Measurements from ENCODE around the gene DPP3.

The DPP3 gene

DNA sequence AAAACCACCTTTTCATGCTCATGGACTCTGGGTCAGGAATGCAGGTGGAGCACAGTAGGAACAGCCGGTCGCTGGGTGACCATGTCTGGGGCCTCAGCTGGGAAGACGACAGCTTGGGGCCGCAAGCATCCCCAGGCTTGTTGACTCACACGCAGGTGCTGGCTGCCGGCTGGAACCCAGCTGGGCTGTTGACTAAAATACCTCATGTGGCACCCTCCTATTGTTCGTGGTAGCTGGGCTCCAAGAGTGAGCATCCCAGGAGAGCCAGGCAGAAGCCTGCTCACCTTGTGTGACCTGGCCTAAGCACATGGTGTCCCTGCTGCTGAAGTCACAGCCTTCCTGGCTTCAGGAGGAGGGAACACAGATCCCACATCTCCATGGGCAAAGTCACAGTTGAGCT, 9.4 kb downstream of the DPP3 start:
- H3K4me3 ChIP-seq (replicated peaks; ENCODE audit: low read depth, low read length), result no peak overlapping the region
- no peak for TF ChIP-seq CTCF (IDR thresholded peaks at IDR 0.05; ENCODE audit: insufficient read depth, low read length, poor library complexity, severe bottlenecking)
- H3K27me3 ChIP-seq (replicated peaks; ENCODE audit: control insufficient read depth, insufficient read depth, low read length), result no peaks in the 10 kb centered on the region
- DNase-seq (ENCODE audit: extremely low read depth, insufficient read length), result no peak
- peaks cover 49% of the 10 kb centered on the region for H3K36me3 ChIP-seq (ENCODE audit: control insufficient read depth, insufficient read depth, low read length)

- no peak for DNase-seq (ENCODE audit: extremely low read depth, insufficient read length)
- Histone ChIP-seq H3K36me3 (ENCODE audit: control insufficient read depth, insufficient read depth, low read length) (peaks cover 46% of the 10 kb centered on the region), H3K27me3 (replicated peaks; ENCODE audit: control insufficient read depth, insufficient read depth, low read length) (no peaks in the 10 kb centered on the region), H3K4me3 (replicated peaks; ENCODE audit: low read depth, low read length) (no peak overlapping the region)
- TF ChIP-seq CTCF (IDR thresholded peaks at IDR 0.05; ENCODE audit: insufficient read depth, low read length, poor library complexity, severe bottlenecking), result peak; percentile 34
These were observed 11.2 kb downstream of the DPP3 start for GRCh38 chr11:66491315-66491935.

DNA sequence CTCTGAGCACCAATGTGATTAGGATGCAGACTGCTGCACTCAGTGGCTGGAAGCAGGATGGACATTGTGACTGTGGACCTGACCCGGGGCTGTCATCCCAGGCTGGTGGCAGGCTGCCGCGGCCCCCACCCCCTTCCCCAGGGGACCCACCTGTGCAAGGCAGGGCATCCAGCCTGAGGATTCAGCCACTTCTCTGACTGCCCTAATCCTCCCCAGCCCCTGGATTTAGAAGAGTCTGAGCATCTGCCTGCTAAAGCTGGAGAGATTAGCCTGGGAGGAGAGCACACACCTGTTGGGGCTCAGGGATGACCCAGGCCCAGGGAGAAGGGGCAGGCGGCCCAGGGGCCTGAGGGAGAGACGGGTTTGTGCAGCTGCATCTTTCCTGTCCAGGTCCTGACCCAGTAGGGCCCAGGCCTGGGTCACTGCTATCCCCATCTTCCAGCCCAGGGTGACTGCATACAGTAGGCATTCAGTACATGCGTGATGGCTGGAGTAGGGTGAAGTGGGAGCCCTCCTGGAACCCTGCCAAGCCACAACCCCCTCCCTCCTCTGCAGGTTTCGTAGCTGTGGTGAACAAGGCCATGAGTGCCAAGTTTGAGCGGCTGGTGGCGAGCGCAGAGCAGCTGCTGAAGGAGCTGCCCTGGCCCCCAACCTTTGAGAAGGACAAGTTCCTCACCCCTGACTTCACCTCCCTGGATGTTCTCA, 12.1 kb downstream of the DPP3 start:
- TF ChIP-seq CTCF (IDR thresholded peaks at IDR 0.05; ENCODE audit: insufficient read depth, low read length, poor library complexity, severe bottlenecking), result no peak
- Histone ChIP-seq H3K27me3 (replicated peaks; ENCODE audit: control insufficient read depth, insufficient read depth, low read length) (no peaks in the 10 kb centered on the region), H3K4me3 (replicated peaks; ENCODE audit: low read depth, low read length) (no peak overlapping the region), H3K36me3 (ENCODE audit: control insufficient read depth, insufficient read depth, low read length) (peaks cover 44% of the 10 kb centered on the region)
- DNase-seq (ENCODE audit: extremely low read depth, insufficient read length), result no peak

GRCh38 chr11:66493130-66493529, 12.9 kb downstream of the DPP3 start:
- no peak for DNase-seq (ENCODE audit: extremely low read depth, insufficient read length)
- no peaks in the 10 kb centered on the region for H3K27me3 ChIP-seq (replicated peaks; ENCODE audit: control insufficient read depth, insufficient read depth, low read length)
- TF ChIP-seq CTCF (IDR thresholded peaks at IDR 0.05; ENCODE audit: insufficient read depth, low read length, poor library complexity, severe bottlenecking), result no peak
- H3K36me3 ChIP-seq (ENCODE audit: control insufficient read depth, insufficient read depth, low read length), result peaks cover 43% of the 10 kb centered on the region
- H3K4me3 ChIP-seq (replicated peaks; ENCODE audit: low read depth, low read length), result no peak overlapping the region

GRCh38 chr11:66494458-66494857, 14.2 kb downstream of the DPP3 start:
- H3K4me3 ChIP-seq (replicated peaks; ENCODE audit: low read depth, low read length), result no peak overlapping the region
- no peaks in the 10 kb centered on the region for H3K27me3 ChIP-seq (replicated peaks; ENCODE audit: control insufficient read depth, insufficient read depth, low read length)
- H3K36me3 ChIP-seq (ENCODE audit: control insufficient read depth, insufficient read depth, low read length), result peaks cover 36% of the 10 kb centered on the region
- DNase-seq (ENCODE audit: extremely low read depth, insufficient read length), result no peak
- no peak for TF ChIP-seq CTCF (IDR thresholded peaks at IDR 0.05; ENCODE audit: insufficient read depth, low read length, poor library complexity, severe bottlenecking)

All from GM06990 (cell line).